Tibial nerve (tissue), 4 donors: ENCODE measurements around the gene ACOXL.

Experiments
- CTCF ChIP-seq, 5 experiments: fragments of 200-600 bp in 3 of 5; fragments of 450-650 bp in 2 of 5; sonication (generic) in 3 of 5; IDR thresholded peaks; one replicate each; pipeline ENCODE4 v1.5.1; 2016 to 2019; ENCODE audit warnings: antibody characterized with exemption in 5 of 5, mild to moderate bottlenecking in 3 of 5, moderate library complexity in 2 of 5
- EP300 ChIP-seq, 2 donors: sonication (generic); formaldehyde crosslinking; IDR thresholded peaks; one replicate each; pipeline ENCODE4 v1.6.1; 2017; ENCODE audit warnings: antibody characterized with exemption in 2 of 2, mild to moderate bottlenecking in 1 of 2
- POLR2A ChIP-seq, 2 donors: fragments of 450-650 bp; IDR thresholded peaks; one replicate each; pipeline ENCODE4 v1.6.1; 2017; ENCODE audit warnings: antibody characterized with exemption in 2 of 2, mild to moderate bottlenecking in 2 of 2, moderate library complexity in 2 of 2

GRCh38 chr2:110903548-110903947, 171.2 kb downstream of the ACOXL start:
- TF ChIP-seq CTCF (IDR thresholded peaks at IDR 0.05) (no peak), POLR2A (IDR thresholded peaks at IDR 0.05) (no peak), EP300 (IDR thresholded peaks at IDR 0.05) (no peak)
